Measurements from ENCODE around the gene BTBD8. TPM values are rescaled to one million over a fixed set of nuclear protein-coding genes. Genes with fewer than 3 reads are reported as not detected.
"Not testable (repeated sequence)": the region's sequence is repeated elsewhere in the genome, so short reads cannot be mapped to it uniquely, and the experiment has no call there.

BTBD8 gene
- total RNA-seq, 1 donor = 4.3 TPM

GRCh38 chr1:92043621-92044020 is 36.5 kb upstream of the BTBD8 start:
- no peak for DNase-seq (ENCODE audit: low read depth)
- TF ChIP-seq CTCF (IDR thresholded peaks at IDR 0.05; ENCODE audit: insufficient read depth, low read depth, low read length) = no peak
- H3K4me3 ChIP-seq (ENCODE audit: low read depth, low read length) = no peak overlapping the region

GRCh38 chr1:92045766-92046495 is 34.2 kb upstream of the BTBD8 start:
- DNase-seq (ENCODE audit: low read depth) = no peak
- no peak overlapping the region for H3K4me3 ChIP-seq (ENCODE audit: low read depth, low read length)
- TF ChIP-seq CTCF (IDR thresholded peaks at IDR 0.05; ENCODE audit: insufficient read depth, low read depth, low read length) = no peak

GRCh38 chr1:92051948-92052347 is 28.2 kb upstream of the BTBD8 start:
- TF ChIP-seq CTCF (IDR thresholded peaks at IDR 0.05; ENCODE audit: insufficient read depth, low read depth, low read length) = no peak
- DNase-seq (ENCODE audit: low read depth) = no peak
- H3K4me3 ChIP-seq (ENCODE audit: low read depth, low read length) = no peak overlapping the region

GRCh38 chr1:92065042-92065441 is 15.1 kb upstream of the BTBD8 start:
- no peak overlapping the region for H3K4me3 ChIP-seq (ENCODE audit: low read depth, low read length)
- peak; percentile 6 for DNase-seq (ENCODE audit: low read depth)
- TF ChIP-seq CTCF (IDR thresholded peaks at IDR 0.05; ENCODE audit: insufficient read depth, low read depth, low read length) = peak; percentile 16

- no peak for TF ChIP-seq CTCF (IDR thresholded peaks at IDR 0.05; ENCODE audit: insufficient read depth, low read depth, low read length)
- H3K4me3 ChIP-seq (ENCODE audit: low read depth, low read length) = no peak overlapping the region
- no peak for DNase-seq (ENCODE audit: low read depth)
These were observed 13.8 kb upstream of the BTBD8 start for GRCh38 chr1:92066321-92066720.

GRCh38 chr1:92070892-92071291 is 9.3 kb upstream of the BTBD8 start:
- H3K4me3 ChIP-seq (ENCODE audit: low read depth, low read length) = no peak overlapping the region
- no peak for TF ChIP-seq CTCF (IDR thresholded peaks at IDR 0.05; ENCODE audit: insufficient read depth, low read depth, low read length)
- DNase-seq (ENCODE audit: low read depth) = no peak

GRCh38 chr1:92074446-92074845 is 5.7 kb upstream of the BTBD8 start:
- not testable (repeated sequence) for H3K4me3 ChIP-seq (ENCODE audit: low read depth, low read length); DNase-seq (ENCODE audit: low read depth)

Measured in fibroblast of villous mesenchyme (primary cell).